SK-N-SH treated with all-trans-retinoic acid at 6 μM for 48 hours (cell line): ENCODE results near the gene FRMD4A.

Experiments used
- ATAC-seq: fragments of 200-7000 bp; cut with Tn5 transposase; 3 replicates; pipeline ENCODE4 v1.9.1; 2020; ENCODE audit warnings: mild to moderate bottlenecking, moderate library complexity
- ARNTL ChIP-seq: fragments of 450-650 bp; formaldehyde crosslinking; IDR thresholded peaks from 2 replicates; pipeline ENCODE4 v1.5.0; 2020; ENCODE audit warnings: low read depth, mild to moderate bottlenecking, moderate library complexity, borderline replicate concordance
- BACH2 ChIP-seq: fragments of 250-450 bp; sonication (Bioruptor Pico); IDR thresholded peaks from 2 replicates; pipeline ENCODE4 v1.9.0; 2021; ENCODE audit warnings: mild to moderate bottlenecking, borderline replicate concordance
- CREB5 ChIP-seq: fragments of 250-450 bp; sonication (Bioruptor Pico); IDR thresholded peaks from 2 replicates; pipeline ENCODE4 v1.5.1; 2020; ENCODE audit warnings: low read depth, mild to moderate bottlenecking, moderate library complexity
- CSDC2 ChIP-seq: fragments of 250-450 bp; sonication (Bioruptor Pico); IDR thresholded peaks from 2 replicates; pipeline ENCODE4 v1.5.0; 2020; ENCODE audit warnings: mild to moderate bottlenecking, moderate library complexity
- CSRNP3 ChIP-seq: fragments of 250-450 bp; sonication (Bioruptor Pico); IDR thresholded peaks from 2 replicates; pipeline ENCODE4 v1.5.1; 2021; ENCODE audit warnings: mild to moderate bottlenecking, moderate library complexity
- ESRRG ChIP-seq: fragments of 250-450 bp; sonication (Bioruptor Pico); IDR thresholded peaks from 2 replicates; pipeline ENCODE4 v1.6.1; 2021; ENCODE audit warnings: mild to moderate bottlenecking
- GLIS3 ChIP-seq: fragments of 250-450 bp; sonication (Bioruptor Pico); IDR thresholded peaks from 2 replicates; pipeline ENCODE4 v1.5.0; 2020; ENCODE audit warnings: mild to moderate bottlenecking, moderate library complexity
- ISL1 ChIP-seq: fragments of 250-450 bp; sonication (Bioruptor Pico); IDR thresholded peaks from 2 replicates; pipeline ENCODE4 v2.1.2; 2022; ENCODE audit warnings: mild to moderate bottlenecking, moderate library complexity
- OSR1 ChIP-seq: fragments of 250-450 bp; sonication (Bioruptor Pico); IDR thresholded peaks from 2 replicates; pipeline ENCODE4 v1.8.0; 2022; ENCODE audit warnings: moderate library complexity, mild to moderate bottlenecking, inconsistent platforms
- PATZ1 ChIP-seq: fragments of 250-450 bp; sonication (Bioruptor Pico); IDR thresholded peaks from 2 replicates; pipeline ENCODE4 v1.8.0; 2020; ENCODE audit warnings: mild to moderate bottlenecking, moderate library complexity, borderline replicate concordance
- POU6F1 ChIP-seq: fragments of 250-450 bp; sonication (Bioruptor Pico); IDR thresholded peaks from 2 replicates; pipeline ENCODE4 v1.8.0; 2021; ENCODE audit warnings: low read depth, mild to moderate bottlenecking, moderate library complexity, borderline replicate concordance
- PPARA ChIP-seq: fragments of 250-450 bp; sonication (Bioruptor Pico); IDR thresholded peaks from 2 replicates; pipeline ENCODE4 v1.5.0; 2020; ENCODE audit warnings: mild to moderate bottlenecking, borderline replicate concordance
- RARB ChIP-seq: fragments of 250-450 bp; sonication (Bioruptor Pico); IDR thresholded peaks from 2 replicates; pipeline ENCODE4 v1.8.0; 2021; ENCODE audit warnings: mild to moderate bottlenecking, moderate library complexity
- SNAI2 ChIP-seq: fragments of 250-450 bp; sonication (Bioruptor Pico); IDR thresholded peaks from 2 replicates; pipeline ENCODE4 v1.5.0; 2020; ENCODE audit warnings: mild to moderate bottlenecking, moderate library complexity
- TCF4 ChIP-seq: fragments of 250-450 bp; sonication (Bioruptor Pico); IDR thresholded peaks from 2 replicates; pipeline ENCODE4 v1.8.0; 2021; ENCODE audit warnings: mild to moderate bottlenecking, moderate library complexity, borderline replicate concordance
- TOX ChIP-seq: fragments of 250-450 bp; sonication (Bioruptor Pico); IDR thresholded peaks from 2 replicates; pipeline ENCODE4 v1.8.0; 2021; ENCODE audit warnings: mild to moderate bottlenecking, moderate library complexity, borderline replicate concordance
- TSHZ2 ChIP-seq: fragments of 250-450 bp; sonication (Bioruptor Pico); IDR thresholded peaks from 2 replicates; pipeline ENCODE4 v1.5.0; 2020; ENCODE audit warnings: mild to moderate bottlenecking, moderate library complexity
- ZC3H10 ChIP-seq: fragments of 250-450 bp; sonication (Bioruptor Pico); IDR thresholded peaks from 2 replicates; pipeline ENCODE4 v1.5.1; 2021; ENCODE audit warnings: mild to moderate bottlenecking, moderate library complexity
- ZFP3 ChIP-seq: fragments of 250-450 bp; sonication (Bioruptor Pico); IDR thresholded peaks from 2 replicates; pipeline ENCODE4 v1.5.0; 2020; ENCODE audit warnings: mild to moderate bottlenecking, moderate library complexity
- ZFP30 ChIP-seq: fragments of 450-650 bp; formaldehyde crosslinking; IDR thresholded peaks from 2 replicates; pipeline ENCODE4 v1.5.0; 2022; ENCODE audit warnings: mild to moderate bottlenecking, moderate library complexity
- ZNF565 ChIP-seq: fragments of 450-650 bp; formaldehyde crosslinking; conservative IDR thresholded peaks from 2 replicates; pipeline ENCODE4 v1.5.0; 2020; ENCODE audit warnings: low read depth, mild to moderate bottlenecking, moderate library complexity
- ZNF70 ChIP-seq: fragments of 450-650 bp; formaldehyde crosslinking; IDR thresholded peaks from 2 replicates; pipeline ENCODE4 v1.5.0; 2020; ENCODE audit warnings: mild to moderate bottlenecking, moderate library complexity
- ZNF8 ChIP-seq: fragments of 450-650 bp; formaldehyde crosslinking; IDR thresholded peaks from 2 replicates; pipeline ENCODE4 v1.5.0; 2020; ENCODE audit warnings: mild to moderate bottlenecking, moderate library complexity

The FRMD4A gene

GRCh38 chr10:13761490-13762091 is 569.1 kb downstream of the FRMD4A start:
- TF ChIP-seq ZC3H10 (CRISPR knock-in tag) (no peak), GLIS3 (CRISPR knock-in tag) (no peak), POU6F1 (CRISPR knock-in tag) (no peak), CSDC2 (CRISPR knock-in tag) (no peak), SNAI2 (no peak), TCF4 (no peak), PPARA (CRISPR knock-in tag) (no peak), ISL1 (CRISPR knock-in tag) (no peak), ZNF8 (CRISPR knock-in tag) (no peak), ZNF70 (no peak), TSHZ2 (CRISPR knock-in tag) (no peak), BACH2 (no peak), ZNF565 (CRISPR knock-in tag) (no peak), ESRRG (CRISPR knock-in tag) (no peak), CREB5 (CRISPR knock-in tag) (no peak), OSR1 (CRISPR knock-in tag) (no peak), TOX (no peak), ZFP30 (CRISPR knock-in tag) (no peak), ZFP3 (CRISPR knock-in tag) (no peak), RARB (CRISPR knock-in tag) (no peak)
- TF ChIP-seq, all 23 proteins: peak for 0
- no peak for ATAC-seq

- TF ChIP-seq SNAI2: no peak
- TF ChIP-seq ZNF565 (CRISPR knock-in tag): no peak
- TF ChIP-seq ISL1 (CRISPR knock-in tag): no peak
- no peak for TF ChIP-seq PATZ1 (CRISPR knock-in tag)
- no peak for TF ChIP-seq ZFP3 (CRISPR knock-in tag)
- no peak for TF ChIP-seq RARB (CRISPR knock-in tag)
- TF ChIP-seq ZNF70: no peak
- no peak for TF ChIP-seq OSR1 (CRISPR knock-in tag)
- TF ChIP-seq ZC3H10 (CRISPR knock-in tag): no peak
- no peak for TF ChIP-seq ZFP30 (CRISPR knock-in tag)
- TF ChIP-seq CSRNP3 (CRISPR knock-in tag): no peak
- no peak for TF ChIP-seq CSDC2 (CRISPR knock-in tag)
- no peak for TF ChIP-seq ARNTL (CRISPR knock-in tag)
- TF ChIP-seq BACH2: no peak
- ATAC-seq: no peak
These were observed 571.6 kb downstream of the FRMD4A start for GRCh38 chr10:13759168-13759567.
